Neural progenitor cell (in vitro differentiated cells): ENCODE measurements around the gene AHI1.

ENCODE experiments used
- EZH2 ChIP-seq: fragments of 200-600 bp; sonication (generic); IDR thresholded peaks from 2 replicates; pipeline ENCODE4 v1.6.1; 2017; ENCODE audit warnings: antibody characterized with exemption, mild to moderate bottlenecking, moderate library complexity
- EZH2phosphoT487 ChIP-seq: fragments of 200-600 bp; sonication (generic); IDR thresholded peaks from 2 replicates; pipeline ENCODE4 v1.6.1; 2017; ENCODE audit warnings: antibody characterized with exemption
- TF ChIP-seq, protein P1 (sequence below): fragments of 200-600 bp; sonication (generic); IDR thresholded peaks from 2 replicates; pipeline ENCODE4 v1.5.1; 2017; ENCODE audit warnings: antibody characterized with exemption, mild to moderate bottlenecking

DNA sequence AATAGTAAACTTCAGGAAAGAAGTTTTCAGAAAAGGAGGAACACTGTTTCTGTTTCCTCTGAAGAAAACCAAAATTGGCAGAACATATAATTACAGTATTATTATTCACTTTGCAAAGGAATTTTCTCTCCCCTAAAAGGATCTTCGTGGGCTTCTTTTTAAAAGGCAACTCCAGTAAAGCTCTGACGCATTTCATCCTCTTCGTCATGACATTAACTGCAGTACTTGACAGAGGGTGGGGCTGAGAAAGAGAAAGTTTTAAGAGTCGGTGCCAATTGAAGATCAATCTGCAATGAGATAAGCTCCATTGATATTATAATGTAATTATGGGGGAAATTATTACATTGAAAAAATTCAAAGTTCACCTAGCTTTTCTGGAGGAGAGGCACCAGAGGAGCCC lies 240.7 kb downstream of the AHI1 start:
- TF ChIP-seq, protein P1, sequence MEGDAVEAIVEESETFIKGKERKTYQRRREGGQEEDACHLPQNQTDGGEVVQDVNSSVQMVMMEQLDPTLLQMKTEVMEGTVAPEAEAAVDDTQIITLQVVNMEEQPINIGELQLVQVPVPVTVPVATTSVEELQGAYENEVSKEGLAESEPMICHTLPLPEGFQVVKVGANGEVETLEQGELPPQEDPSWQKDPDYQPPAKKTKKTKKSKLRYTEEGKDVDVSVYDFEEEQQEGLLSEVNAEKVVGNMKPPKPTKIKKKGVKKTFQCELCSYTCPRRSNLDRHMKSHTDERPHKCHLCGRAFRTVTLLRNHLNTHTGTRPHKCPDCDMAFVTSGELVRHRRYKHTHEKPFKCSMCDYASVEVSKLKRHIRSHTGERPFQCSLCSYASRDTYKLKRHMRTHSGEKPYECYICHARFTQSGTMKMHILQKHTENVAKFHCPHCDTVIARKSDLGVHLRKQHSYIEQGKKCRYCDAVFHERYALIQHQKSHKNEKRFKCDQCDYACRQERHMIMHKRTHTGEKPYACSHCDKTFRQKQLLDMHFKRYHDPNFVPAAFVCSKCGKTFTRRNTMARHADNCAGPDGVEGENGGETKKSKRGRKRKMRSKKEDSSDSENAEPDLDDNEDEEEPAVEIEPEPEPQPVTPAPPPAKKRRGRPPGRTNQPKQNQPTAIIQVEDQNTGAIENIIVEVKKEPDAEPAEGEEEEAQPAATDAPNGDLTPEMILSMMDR: no peak
- TF ChIP-seq EZH2: no peak
- TF ChIP-seq EZH2phosphoT487: no peak
